BJ (cell line): ENCODE results near the gene INPP1. TPM values are rescaled to one million over a fixed set of nuclear protein-coding genes. Genes with fewer than 3 reads are reported as not detected.
"Not testable (repeated sequence)": the region's sequence is repeated elsewhere in the genome, so short reads cannot be mapped to it uniquely, and the experiment has no call there.

Experiments
- CTCF ChIA-PET: fragments of 350-600 bp; formaldehyde crosslinking; extraction: SDS; loops from one replicate; lab custom pipeline; 2021; ENCODE audit warnings: antibody characterized with exemption, inconsistent platforms; lab: Yijun Ruan, JAX
- POLR2A ChIA-PET: fragments of 300-600 bp; sonication (Branson Sonifier 250); formaldehyde crosslinking; extraction: SDS; loops from one replicate; lab custom pipeline; 2021; ENCODE audit warnings: antibody characterized with exemption; lab: Charles Lee
- DNase-seq: peaks from one replicate; pipeline ENCODE4 v3.0.0-alpha.2; 2011; ENCODE audit warnings: low read depth
- H3K27me3 ChIP-seq: 2 replicates; pipeline ENCODE4 v1.6.0; 2011; ENCODE audit warnings: low read length; ENCODE audit not compliant: control insufficient read depth, insufficient read depth
- H3K36me3 ChIP-seq: 2 replicates; pipeline ENCODE4 v1.5.1; 2011; ENCODE audit warnings: low read length; ENCODE audit not compliant: control insufficient read depth, insufficient read depth
- H3K4me3 ChIP-seq: 2 replicates; pipeline ENCODE4 v1.5.1; 2011; ENCODE audit warnings: low read depth, mild to moderate bottlenecking, control low read depth, low read length
- CTCF ChIP-seq: IDR thresholded peaks from 2 replicates; pipeline ENCODE4 v1.5.1; 2011; ENCODE audit warnings: low read depth, mild to moderate bottlenecking, control low read depth, inconsistent platforms, low read length, moderate library complexity; ENCODE audit not compliant: insufficient read depth
- polyA plus RNA-seq: library from polyadenylated mRNA; depleted of rRNA; stranded (reverse); fragments of >200 nt; gene quantifications from 2 replicates; pipeline ENCODE4 v1.2.3, GENCODE V29; 2011

The INPP1 gene
- polyA plus RNA-seq, 1 experiment, result 6.5 TPM

DNA sequence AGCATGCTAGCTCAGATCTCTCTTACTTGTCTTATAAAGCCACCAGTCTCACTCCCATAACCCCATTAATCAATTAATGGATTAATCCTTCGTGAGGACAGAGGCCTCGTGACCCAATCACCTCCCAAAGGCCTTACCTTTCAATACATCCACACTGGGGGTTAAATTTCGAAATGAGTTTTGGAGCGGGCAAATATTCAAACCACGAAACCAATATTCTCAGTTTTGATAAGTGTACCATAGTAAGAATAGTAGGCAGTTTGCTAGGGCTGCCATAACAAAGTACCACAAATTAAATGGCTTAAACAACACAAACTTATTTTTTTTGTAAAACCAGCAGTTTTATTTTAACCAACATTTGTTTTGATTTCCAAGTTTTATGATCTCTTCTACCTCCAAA, 39.0 kb upstream of the INPP1 start:
- Histone ChIP-seq H3K36me3 (no peaks in the 10 kb centered on the region; the same call in 1 of the 2 replicates), H3K4me3 (no peak overlapping the region), H3K27me3 (no peaks in the 10 kb centered on the region)
- ChIA-PET CTCF (no interaction called here), POLR2A (no interaction called here)
- DNase-seq, result no peak
- TF ChIP-seq CTCF, result no peak

- no peak for TF ChIP-seq CTCF
- H3K36me3 ChIP-seq, result peaks cover 1% of the 10 kb centered on the region; the same call in 1 of the 2 replicates
- no peak for DNase-seq
- no peak overlapping the region for H3K4me3 ChIP-seq
- ChIA-PET CTCF (no interaction called here), POLR2A (no interaction called here)
- H3K27me3 ChIP-seq, result no peaks in the 10 kb centered on the region
Measured at GRCh38 chr2:190308031-190308430, 35.4 kb upstream of the INPP1 start.

DNA sequence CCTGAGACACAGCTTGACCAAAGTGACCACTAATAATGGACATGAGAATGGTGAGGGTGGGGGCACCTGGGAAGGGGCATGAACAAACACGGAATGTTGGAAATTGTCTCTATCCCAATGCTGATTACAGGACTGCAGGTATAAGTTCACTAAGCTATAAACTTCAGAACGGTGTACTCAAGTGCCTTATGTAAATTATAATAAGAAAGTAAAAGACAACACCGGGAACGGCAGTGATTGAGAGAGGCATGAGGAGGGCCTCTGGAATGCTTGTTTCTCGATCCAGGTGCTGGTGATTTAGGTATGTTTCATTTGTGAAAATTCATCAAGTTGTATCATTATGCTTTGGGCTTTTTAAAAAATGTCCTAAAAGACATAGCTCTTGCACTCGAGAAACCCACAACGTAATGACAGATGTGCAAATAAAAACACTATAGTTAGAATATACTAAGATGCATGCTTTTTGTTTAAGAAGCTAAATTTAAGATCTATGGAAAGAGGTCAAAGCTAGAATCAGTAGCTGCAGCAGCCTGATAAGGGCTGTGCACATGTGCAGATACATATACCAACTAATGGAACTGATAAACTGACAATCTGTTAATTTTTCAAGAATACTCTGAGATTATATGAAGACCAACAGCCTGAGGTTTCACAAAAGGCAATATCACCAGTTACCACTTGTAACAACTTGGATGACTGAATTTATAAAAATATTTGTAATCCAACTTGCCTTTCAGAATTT, 31.3 kb upstream of the INPP1 start:
- Histone ChIP-seq H3K4me3 (no peak overlapping the region), H3K36me3 (0 out of 2 replicates have a peak, but pooled peaks cover 1% of the 10 kb centered on the region), H3K27me3 (no peaks in the 10 kb centered on the region)
- ChIA-PET CTCF (interaction anchor here (0.5 to 0.6 kb wide), 2 partner anchors 35 to 39 kb away, joined by 3 to 5 read pairs; no protein-coding TSS in a partner anchor), POLR2A (no interaction called here)
- DNase-seq, result no peak
- no peak for TF ChIP-seq CTCF

DNA sequence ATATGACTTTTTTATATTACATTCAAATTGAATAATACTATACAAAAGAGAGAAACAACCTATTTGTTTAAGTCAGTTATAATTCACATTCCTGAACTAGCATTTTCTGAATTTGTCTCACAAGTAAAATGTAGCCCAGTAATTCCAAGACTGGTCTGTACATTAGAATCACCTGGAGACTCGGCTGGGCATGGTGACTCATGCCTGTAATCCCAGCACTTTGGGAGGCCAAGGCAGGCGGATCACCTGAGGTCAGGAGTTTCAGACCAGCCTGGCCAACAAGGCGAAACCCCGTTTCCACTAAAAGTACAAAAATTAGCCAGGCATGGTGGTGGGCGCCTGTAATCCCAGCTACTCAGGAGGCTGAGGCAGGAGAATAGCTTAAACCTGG, 30.8 kb upstream of the INPP1 start:
- H3K36me3 ChIP-seq, POLR2A ChIA-PET, DNase-seq, H3K4me3 ChIP-seq, H3K27me3 ChIP-seq, CTCF ChIA-PET: not testable (repeated sequence)

DNA sequence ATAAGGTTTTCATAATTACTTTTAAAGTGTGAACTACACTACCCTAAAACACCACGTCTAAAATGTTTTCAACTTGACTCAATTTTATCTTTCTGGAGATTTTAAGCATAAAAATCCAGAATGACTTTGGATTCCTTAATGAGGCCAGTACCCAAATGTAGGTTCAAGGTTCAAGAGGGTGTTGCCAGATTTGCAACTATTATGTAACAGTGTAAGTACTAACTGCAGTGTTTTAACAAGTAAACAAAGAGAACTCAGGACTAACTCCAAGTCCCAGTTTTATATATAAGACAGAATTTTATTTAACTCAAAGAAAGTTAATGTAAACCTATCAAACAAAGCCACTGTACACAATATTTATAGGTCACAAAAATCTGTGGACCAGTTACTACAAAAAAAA, 29.5 kb upstream of the INPP1 start:
- H3K4me3 ChIP-seq, result no peak overlapping the region
- POLR2A ChIA-PET, result no interaction called here
- no peak for TF ChIP-seq CTCF
- DNase-seq, result no peak
- CTCF ChIA-PET, result interaction anchor here (0.8 to 1.0 kb wide), 2 partner anchors 225 to 655 kb away, joined by 3 read pairs; no protein-coding TSS in a partner anchor
- 0 out of 2 replicates have a peak, but pooled peaks cover 1% of the 10 kb centered on the region for H3K36me3 ChIP-seq
- H3K27me3 ChIP-seq, result no peaks in the 10 kb centered on the region
